ENCODE data around the gene CASQ1. TPM values are rescaled to one million over a fixed set of nuclear protein-coding genes. Genes with fewer than 3 reads are reported as not detected.

Gene CASQ1
- total RNA-seq, 1 experiment from 2014 or later = 0.46 TPM

- Mint-ChIP-seq H3K9me3 (peaks cover 3% of the 10 kb centered on the region; the same call in 1 of the 2 replicates), H3K4me3 (no peak overlapping the region), H3K36me3 (no peaks in the 10 kb centered on the region), H3K4me1 (peaks cover 16% of the 10 kb centered on the region), H3K27ac (no peak overlapping the region), H3K27me3 (ENCODE audit: low read depth) (peaks cover under 1% of the 10 kb centered on the region; the same call in 1 of the 2 replicates)
- TF ChIP-seq JAZF1 (CRISPR knock-in tag; IDR thresholded peaks at IDR 0.05) = no peak
- TF ChIP-seq ERG (CRISPR knock-in tag; IDR thresholded peaks at IDR 0.05) = no peak
- TF ChIP-seq ZSCAN18 (CRISPR knock-in tag; IDR thresholded peaks at IDR 0.05) = no peak
- no peak for TF ChIP-seq NFYB (CRISPR knock-in tag; conservative IDR thresholded peaks at IDR 0.05; ENCODE audit: low read depth)
- TF ChIP-seq HMGXB4 (CRISPR knock-in tag; IDR thresholded peaks at IDR 0.05) = no peak
- TF ChIP-seq CREB1 (CRISPR knock-in tag; IDR thresholded peaks at IDR 0.05) = no peak
- POLR2A ChIA-PET = no interaction called here
- no peak for DNase-seq (ENCODE audit: low spot score)
- no peak for ATAC-seq
- CTCF ChIA-PET = interaction anchor here (1.1 to 2.1 kb wide), 3 partner anchors 15 to 41 kb away, joined by 3 to 7 read pairs (median 6); no protein-coding TSS in a partner anchor
Observed at GRCh38 chr1:160178731-160179130, 11.6 kb upstream of the CASQ1 start.

- H3K36me3 Mint-ChIP-seq = no peaks in the 10 kb centered on the region
- peaks cover 3% of the 10 kb centered on the region; the same call in 1 of the 2 replicates for H3K9me3 Mint-ChIP-seq
- DNase-seq (ENCODE audit: low spot score) = no peak
- no peaks in the 10 kb centered on the region; the same call in 1 of the 2 replicates for H3K27me3 Mint-ChIP-seq (ENCODE audit: low read depth)
- ChIA-PET CTCF (interaction anchor here (1.0 to 1.3 kb wide), 3 partner anchors 14 to 73 kb away, joined by 3 to 6 read pairs (median 3); no protein-coding TSS in a partner anchor), POLR2A (no interaction called here)
- peaks cover 16% of the 10 kb centered on the region for H3K4me1 Mint-ChIP-seq
- no peak for ATAC-seq
- no peak overlapping the region for H3K27ac Mint-ChIP-seq
- no peak overlapping the region for H3K4me3 Mint-ChIP-seq
- TF ChIP-seq KAT7 (CRISPR knock-in tag; IDR thresholded peaks at IDR 0.05; ENCODE audit: borderline replicate concordance) (no peak), EMX1 (CRISPR knock-in tag; IDR thresholded peaks at IDR 0.05) (no peak), STAT6 (CRISPR knock-in tag; conservative IDR thresholded peaks at IDR 0.05; ENCODE audit: low read depth) (no peak), ERG (CRISPR knock-in tag; IDR thresholded peaks at IDR 0.05) (no peak), JUN (CRISPR knock-in tag; IDR thresholded peaks at IDR 0.05) (no peak), HMGXB4 (CRISPR knock-in tag; IDR thresholded peaks at IDR 0.05) (no peak), ZNF232 (CRISPR knock-in tag; IDR thresholded peaks at IDR 0.05) (no peak), CDX4 (CRISPR knock-in tag; IDR thresholded peaks at IDR 0.05; ENCODE audit: borderline replicate concordance) (no peak), FOXJ3 (CRISPR knock-in tag; IDR thresholded peaks at IDR 0.05; ENCODE audit: borderline replicate concordance) (no peak), SP1 (CRISPR knock-in tag; conservative IDR thresholded peaks at IDR 0.05) (no peak), SMAD3 (CRISPR knock-in tag; IDR thresholded peaks at IDR 0.05; ENCODE audit: borderline replicate concordance) (no peak), ZNF532 (CRISPR knock-in tag; IDR thresholded peaks at IDR 0.05; ENCODE audit: borderline replicate concordance) (no peak), NFYB (CRISPR knock-in tag; conservative IDR thresholded peaks at IDR 0.05; ENCODE audit: low read depth) (no peak), ZSCAN18 (CRISPR knock-in tag; IDR thresholded peaks at IDR 0.05) (no peak)
Observed at GRCh38 chr1:160179336-160179735, 11.0 kb upstream of the CASQ1 start.

Data from WTC11 (cell line).